Measurements from ENCODE around the gene CDC37. TPM values are rescaled to one million over a fixed set of nuclear protein-coding genes. Genes with fewer than 3 reads are reported as not detected.

The CDC37 gene
- total and polyA plus RNA-seq, 7 donors: 106 to 294 (median 129) TPM

GRCh38 chr19:10431943-10432735, 28.8 kb upstream of the CDC37 start:
- TF ChIP-seq, protein P1, sequence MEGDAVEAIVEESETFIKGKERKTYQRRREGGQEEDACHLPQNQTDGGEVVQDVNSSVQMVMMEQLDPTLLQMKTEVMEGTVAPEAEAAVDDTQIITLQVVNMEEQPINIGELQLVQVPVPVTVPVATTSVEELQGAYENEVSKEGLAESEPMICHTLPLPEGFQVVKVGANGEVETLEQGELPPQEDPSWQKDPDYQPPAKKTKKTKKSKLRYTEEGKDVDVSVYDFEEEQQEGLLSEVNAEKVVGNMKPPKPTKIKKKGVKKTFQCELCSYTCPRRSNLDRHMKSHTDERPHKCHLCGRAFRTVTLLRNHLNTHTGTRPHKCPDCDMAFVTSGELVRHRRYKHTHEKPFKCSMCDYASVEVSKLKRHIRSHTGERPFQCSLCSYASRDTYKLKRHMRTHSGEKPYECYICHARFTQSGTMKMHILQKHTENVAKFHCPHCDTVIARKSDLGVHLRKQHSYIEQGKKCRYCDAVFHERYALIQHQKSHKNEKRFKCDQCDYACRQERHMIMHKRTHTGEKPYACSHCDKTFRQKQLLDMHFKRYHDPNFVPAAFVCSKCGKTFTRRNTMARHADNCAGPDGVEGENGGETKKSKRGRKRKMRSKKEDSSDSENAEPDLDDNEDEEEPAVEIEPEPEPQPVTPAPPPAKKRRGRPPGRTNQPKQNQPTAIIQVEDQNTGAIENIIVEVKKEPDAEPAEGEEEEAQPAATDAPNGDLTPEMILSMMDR (IDR thresholded peaks at IDR 0.05): no peak
- peak in 3 of 4 donors; percentile 36 to 52 (median 50) for TF ChIP-seq POLR2AphosphoS5 (IDR thresholded peaks at IDR 0.05)
- H3K36me3 ChIP-seq: no peaks in the 10 kb centered on the region
- no peaks in the 10 kb centered on the region for H3K27me3 ChIP-seq
- H3K27ac ChIP-seq: peak overlapping the region; percentile 42 to 77 (median 64)
- DNase-seq: peak; percentile 82
- intact Hi-C loops (cut with DNase I): loop anchor here (5.0 kb wide), 1 partner anchor 45 kb away; no protein-coding TSS in a partner anchor
- peaks cover 0 to 29% (median 26%) of the 10 kb centered on the region in 4 donors for H3K4me1 ChIP-seq
- peak overlapping the region; percentile 48 to 71 (median 70) for H3K4me3 ChIP-seq
- 2% methylated on average over 62 to 64 of the region's 64 CpGs for WGBS, 2 donors
- no peaks in the 10 kb centered on the region for H3K9me3 ChIP-seq

- WGBS, 2 donors: 4 to 11% methylated on average over 25 of the region's 25 CpGs
- intact Hi-C loops (cut with DNase I): loop anchor here (5.0 kb wide), 1 partner anchor 46 kb away; no protein-coding TSS in a partner anchor
- H3K36me3 ChIP-seq: no peaks in the 10 kb centered on the region
- no peaks in the 10 kb centered on the region for H3K27me3 ChIP-seq
- peaks cover 0 to 29% (median 26%) of the 10 kb centered on the region in 4 donors for H3K4me1 ChIP-seq
- peak overlapping the region; percentile 48 to 71 (median 70) for H3K4me3 ChIP-seq
- peak overlapping the region; percentile 42 to 77 (median 64) for H3K27ac ChIP-seq
- no peaks in the 10 kb centered on the region for H3K9me3 ChIP-seq
- TF ChIP-seq EP300 (IDR thresholded peaks at IDR 0.05): no peak
- no peak for TF ChIP-seq POLR2A (IDR thresholded peaks at IDR 0.05)
- DNase-seq: peak; percentile 73
Measured at GRCh38 chr19:10431254-10431942, 28.1 kb upstream of the CDC37 start.

- DNase-seq: peak; percentile 80
Measured at GRCh38 chr19:10430505-10431253, 27.3 kb upstream of the CDC37 start.

DNA sequence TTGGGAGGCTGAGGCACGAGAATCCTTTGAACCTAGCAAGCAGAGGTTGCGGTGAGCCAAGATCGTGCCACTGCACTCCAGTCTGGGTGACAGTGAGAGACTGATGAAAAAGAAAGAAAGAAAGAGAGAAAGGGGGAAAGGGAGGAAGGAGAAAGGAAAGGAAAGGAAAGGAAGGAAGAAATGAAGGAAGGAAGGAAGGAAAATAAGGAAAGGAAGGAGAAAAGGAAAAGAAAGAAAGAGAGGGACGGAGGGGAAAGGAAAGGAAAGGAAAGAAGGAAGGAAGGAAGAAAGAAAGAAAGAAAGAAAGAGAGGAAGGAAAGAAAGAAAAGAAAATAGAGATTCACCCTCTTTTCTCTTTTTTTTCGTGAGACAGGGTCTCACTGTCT, 25.6 kb upstream of the CDC37 start:
- Histone ChIP-seq H3K27ac (no peak overlapping the region), H3K36me3 (no peaks in the 10 kb centered on the region), H3K9me3 (no peaks in the 10 kb centered on the region), H3K4me3 (no peak overlapping the region), H3K27me3 (peaks cover 7 to 16% (median 13%) of the 10 kb centered on the region in 3 donors), H3K4me1 (peaks cover 0 to 37% (median 34%) of the 10 kb centered on the region in 4 donors)
- 46 to 71% methylated on average over 5 of the region's 5 CpGs for WGBS, 2 donors
- intact Hi-C loops (cut with DNase I): no loop called here
- TF ChIP-seq POLR2AphosphoS5 (IDR thresholded peaks at IDR 0.05) (no peak), POLR2A (IDR thresholded peaks at IDR 0.05) (no peak), EP300 (IDR thresholded peaks at IDR 0.05) (no peak)
- TF ChIP-seq, protein P1 (IDR thresholded peaks at IDR 0.05): no peak
- DNase-seq: no peak

More at GRCh38 chr19:10430505-10431253, 27.3 kb upstream of the CDC37 start:
- intact Hi-C loops (cut with DNase I): loop anchor here (5.0 kb wide), 1 partner anchor 47 kb away; no protein-coding TSS in a partner anchor
- Histone ChIP-seq H3K9me3 (no peaks in the 10 kb centered on the region), H3K36me3 (no peaks in the 10 kb centered on the region), H3K4me3 (peak overlapping the region; percentile 48 to 71 (median 70)), H3K27ac (peak overlapping the region; percentile 46 to 77 (median 64)), H3K27me3 (no peaks in the 10 kb centered on the region), H3K4me1 (peaks cover 0 to 29% (median 26%) of the 10 kb centered on the region in 4 donors)
- TF ChIP-seq EP300 (IDR thresholded peaks at IDR 0.05) (no peak), POLR2A (IDR thresholded peaks at IDR 0.05) (no peak), POLR2AphosphoS5 (IDR thresholded peaks at IDR 0.05) (peak in 2 of 4 donors; percentile 31 to 35)
- WGBS, 2 donors: 1 to 4% methylated on average over 75 of the region's 75 CpGs

DNA sequence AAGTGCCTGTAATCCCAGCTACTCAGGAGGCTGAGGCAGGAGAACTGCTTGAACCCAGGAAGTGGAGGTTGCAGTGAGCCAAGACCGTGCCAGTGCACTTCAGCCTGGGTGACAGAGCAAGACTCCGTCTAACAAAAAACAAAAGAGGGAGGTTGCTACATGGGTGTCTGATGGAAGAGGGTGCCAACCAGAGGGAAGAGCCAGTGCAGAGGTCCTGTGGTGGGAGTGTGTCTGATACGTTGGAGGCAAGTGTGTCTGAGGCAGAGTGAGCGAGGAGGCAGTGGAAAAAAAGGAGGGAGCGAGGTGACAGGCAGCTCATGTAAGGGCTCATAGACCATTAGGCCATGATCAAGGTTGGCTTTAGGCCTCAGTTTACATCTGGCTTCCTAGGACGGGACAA, 23.8 kb upstream of the CDC37 start:
- peaks cover 0 to 26% (median 24%) of the 10 kb centered on the region in 4 donors for H3K4me1 ChIP-seq
- DNase-seq: no peak
- 58 to 87% methylated on average over 6 of the region's 6 CpGs for WGBS, 2 donors
- TF ChIP-seq, protein P1 (IDR thresholded peaks at IDR 0.05): no peak
- no peak for TF ChIP-seq POLR2AphosphoS5 (IDR thresholded peaks at IDR 0.05)
- no peak for TF ChIP-seq POLR2A (IDR thresholded peaks at IDR 0.05)
- TF ChIP-seq EP300 (IDR thresholded peaks at IDR 0.05): no peak
- no peak overlapping the region for H3K4me3 ChIP-seq
- H3K27me3 ChIP-seq: peaks cover 25 to 34% (median 31%) of the 10 kb centered on the region in 3 donors
- no peaks in the 10 kb centered on the region for H3K9me3 ChIP-seq
- no peaks in the 10 kb centered on the region for H3K36me3 ChIP-seq
- intact Hi-C loops (cut with DNase I): no loop called here
- no peak overlapping the region for H3K27ac ChIP-seq

Measured in sigmoid colon (tissue), 7 donors.